ENCODE data around the gene RTP1.

RTP1 gene

DNA sequence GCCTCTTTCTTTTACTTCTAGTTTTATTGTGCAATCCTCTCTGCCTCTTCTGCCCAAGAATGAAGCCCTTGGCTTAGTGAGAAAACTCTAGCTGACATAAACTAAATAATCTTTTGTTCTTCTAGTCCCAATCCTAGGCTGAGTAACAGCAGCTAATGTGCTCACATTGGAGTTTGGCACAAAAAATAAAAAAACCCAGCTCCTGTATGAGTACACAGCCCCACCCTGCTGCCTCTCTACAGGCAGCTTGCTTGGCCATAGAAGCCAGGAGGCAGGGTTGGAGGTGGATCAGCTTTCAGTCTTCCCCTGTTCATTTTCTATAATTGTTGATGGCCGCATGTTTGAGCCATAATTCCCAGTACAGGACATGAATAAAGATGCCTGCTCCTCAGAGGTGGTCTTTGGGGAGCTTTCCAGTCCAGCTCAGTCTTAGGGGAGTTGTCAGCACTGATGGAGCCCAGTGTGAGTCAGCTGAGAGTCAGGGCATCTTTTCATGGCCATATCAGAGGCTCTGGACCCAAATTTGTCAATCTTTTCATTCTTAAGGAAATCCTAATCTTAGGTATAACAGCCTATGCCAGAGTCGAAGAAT lies 46.7 kb downstream of the RTP1 start:
- DNase-seq, result no peak

DNA sequence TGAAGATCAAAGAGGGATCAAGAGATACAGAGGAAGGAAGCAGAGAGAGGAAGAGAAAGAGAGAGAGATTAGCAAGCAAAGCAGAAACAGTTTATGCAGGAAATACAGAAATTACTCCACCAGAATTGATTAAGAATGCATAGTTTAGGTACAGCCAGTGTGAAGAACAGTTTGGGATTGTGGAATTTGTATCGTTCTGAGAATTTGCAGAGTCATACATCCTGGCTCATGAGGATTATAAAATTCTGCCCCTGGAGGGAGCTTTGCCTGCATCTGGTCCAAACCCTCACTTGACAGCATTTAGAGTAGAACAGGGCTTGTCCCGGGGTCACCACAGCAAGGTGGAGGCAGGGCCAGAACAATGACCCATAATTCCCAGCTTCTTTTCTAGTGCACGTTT lies 50.1 kb downstream of the RTP1 start:
- no peak for DNase-seq

Data from activated CD8-positive, alpha-beta memory T cell treated with anti-CD3 and anti-CD28 coated beads, Interleukin-2, amount 50 U/mL, for 4 hours (primary cell).